Measurements from ENCODE around the gene RTN4R.

RTN4R gene

DNA sequence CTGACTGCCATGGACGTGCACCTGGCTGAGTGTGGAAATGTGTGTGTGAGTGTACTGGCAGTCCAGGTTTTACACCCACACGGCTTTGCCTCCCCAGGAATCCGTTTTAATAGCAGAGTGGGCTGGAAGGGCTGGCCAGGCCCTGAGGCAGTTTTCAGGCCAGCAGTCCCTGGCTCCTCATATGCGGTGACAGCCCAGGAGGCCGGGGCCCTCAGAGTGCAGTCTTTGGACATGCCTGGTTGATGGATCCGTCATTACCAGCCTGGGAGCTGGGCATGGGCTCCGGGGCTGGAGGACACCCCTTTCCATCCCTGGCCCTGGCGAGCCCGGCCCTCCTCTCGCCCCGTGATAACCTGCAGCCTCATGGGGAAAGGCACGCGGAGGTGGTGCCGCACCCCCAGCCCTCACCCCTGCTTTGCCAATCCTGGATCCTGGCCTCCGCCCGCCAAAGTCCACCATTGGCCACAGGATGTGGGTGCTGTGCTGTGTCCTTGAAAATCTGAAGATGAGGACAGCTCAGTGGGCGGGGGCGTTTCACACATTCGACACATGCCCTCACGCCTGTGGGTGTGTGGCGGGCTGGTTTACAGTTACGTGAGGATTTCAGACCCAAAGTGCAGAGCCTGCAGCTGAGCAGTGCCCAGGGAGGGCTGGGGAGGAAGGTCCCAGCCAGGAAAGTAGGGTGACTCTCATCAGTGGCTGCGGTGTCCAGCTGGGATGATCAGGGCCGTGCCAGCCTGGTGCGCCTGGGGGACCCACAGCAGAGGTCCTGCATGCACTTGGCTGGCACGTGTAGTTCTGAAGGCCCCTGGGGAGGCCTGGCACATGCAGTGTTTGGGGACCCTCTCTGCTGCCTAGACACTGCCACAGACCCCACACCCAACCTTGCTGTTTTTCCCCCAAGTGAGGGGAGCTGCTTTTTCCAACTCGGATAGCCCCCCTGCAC, 55.1 kb downstream of the RTN4R start:
- DNase-seq = no peak

DNA sequence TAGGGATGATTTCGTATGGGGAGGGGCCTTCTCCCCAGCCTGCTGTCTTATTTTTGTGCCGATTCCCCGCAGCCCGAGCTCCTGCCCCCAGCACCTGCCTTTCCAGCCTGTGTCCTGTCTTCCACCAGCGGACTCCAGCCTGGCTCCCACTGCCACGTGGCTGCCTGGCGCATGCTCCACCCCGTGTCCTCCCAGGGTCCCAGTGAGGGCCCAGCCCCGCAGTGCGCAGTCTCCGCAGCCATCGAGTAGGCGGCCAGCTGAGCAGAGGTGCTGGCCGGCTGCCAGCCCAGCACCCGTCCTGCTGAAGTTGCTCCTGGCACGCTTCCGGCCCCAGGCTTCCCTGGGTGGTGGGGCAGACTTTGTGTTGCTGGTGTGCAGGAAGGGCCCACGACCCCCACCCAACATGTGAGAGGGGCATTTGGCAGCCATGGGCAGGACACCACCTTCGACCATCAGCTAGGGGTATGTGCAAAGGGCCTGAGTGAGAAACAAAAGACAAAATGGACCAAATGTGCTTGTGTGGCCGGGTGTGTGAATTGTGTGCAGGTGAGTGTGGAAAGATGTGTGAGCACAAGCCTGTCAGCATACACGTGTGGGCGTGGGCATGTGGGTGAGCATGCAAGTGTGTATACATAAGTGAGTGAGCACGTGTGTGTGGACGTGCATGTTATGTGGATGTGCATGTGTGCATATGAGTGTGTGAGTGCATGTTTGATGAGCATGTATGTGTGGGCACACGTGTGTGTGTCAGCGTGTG, 55.9 kb downstream of the RTN4R start:
- no peak for DNase-seq

DNA sequence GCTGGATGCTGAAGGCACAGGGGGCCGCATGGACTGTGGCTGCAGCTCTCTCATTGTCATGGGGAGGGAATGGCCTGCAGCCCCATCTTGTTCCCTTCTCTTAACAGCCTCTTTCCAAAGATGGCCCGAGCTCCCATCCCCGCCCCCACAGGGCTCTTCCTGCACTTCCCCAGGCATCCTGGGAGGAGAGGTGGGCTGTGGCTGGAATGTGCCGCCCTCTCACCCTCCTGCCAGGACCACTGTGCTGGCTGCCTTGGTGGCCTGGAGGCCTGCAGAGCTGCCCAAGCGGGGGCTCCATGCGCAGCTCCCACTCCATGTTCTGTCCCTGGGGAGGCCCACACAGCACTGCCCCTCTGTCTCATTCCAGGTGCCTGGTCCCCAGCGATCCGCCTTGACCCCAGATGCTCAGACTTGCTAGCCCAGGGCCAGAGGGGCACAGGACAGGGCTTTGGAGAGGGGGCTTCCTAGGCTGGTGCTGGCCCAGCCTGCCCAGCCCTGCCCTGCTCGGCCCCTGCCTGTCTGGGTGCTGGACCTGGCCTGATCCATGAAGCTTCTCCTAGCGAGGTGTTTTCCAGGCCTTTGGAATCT, 56.6 kb downstream of the RTN4R start:
- no peak for DNase-seq

DNA sequence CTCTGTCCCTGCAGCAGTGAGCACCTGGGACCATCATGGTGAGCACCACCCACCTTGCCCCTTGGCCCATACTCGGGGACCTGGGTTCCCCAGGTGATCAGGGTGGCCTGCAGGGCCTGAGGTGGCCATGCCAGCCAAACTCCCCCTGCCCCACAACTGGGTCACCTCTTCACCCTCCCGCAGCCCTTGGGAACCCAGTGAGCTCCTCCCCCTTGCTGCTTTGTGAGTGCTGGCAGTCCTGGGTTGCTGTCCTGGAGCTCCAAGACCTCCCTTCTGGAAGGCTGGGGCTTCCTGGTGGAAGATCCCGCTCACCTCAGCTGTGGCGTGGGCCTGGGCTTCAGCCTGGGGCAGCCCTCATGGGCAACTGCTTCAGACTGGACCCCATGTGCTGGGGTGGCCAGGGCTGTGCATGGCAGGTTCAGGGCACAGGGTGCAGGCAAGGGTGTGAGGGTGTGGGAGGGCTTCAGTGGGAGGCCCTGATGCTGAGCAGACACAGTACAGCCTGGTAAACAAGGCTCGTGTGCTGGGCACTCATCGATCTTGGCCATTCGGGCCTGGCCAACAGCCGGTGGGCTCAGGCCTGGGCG, 57.6 kb downstream of the RTN4R start:
- DNase-seq = no peak

DNA sequence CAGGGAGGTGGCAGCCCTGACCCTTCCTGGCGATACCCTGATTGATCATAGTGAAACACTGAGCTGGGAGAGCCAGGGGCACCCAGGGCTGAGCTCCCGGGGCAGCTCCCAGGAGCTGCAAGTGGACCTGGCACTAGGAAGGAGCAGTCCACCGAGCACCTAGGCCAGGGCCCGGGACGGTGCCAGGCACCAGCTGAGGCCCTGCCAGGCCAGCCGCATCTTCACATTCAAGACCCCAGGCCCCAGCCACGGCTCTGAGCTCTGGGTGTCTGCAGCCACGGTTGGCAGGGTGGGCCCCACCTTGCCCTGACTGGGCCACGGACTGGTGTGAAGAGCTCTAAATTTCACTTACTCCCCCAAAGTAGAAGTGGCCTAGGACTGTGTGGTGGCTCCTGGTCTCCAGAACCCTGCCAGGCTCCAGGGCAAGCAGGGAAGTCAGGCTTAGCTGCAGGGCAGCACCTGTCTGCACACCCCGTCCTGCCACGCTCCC, 58.3 kb downstream of the RTN4R start:
- DNase-seq = no peak

DNA sequence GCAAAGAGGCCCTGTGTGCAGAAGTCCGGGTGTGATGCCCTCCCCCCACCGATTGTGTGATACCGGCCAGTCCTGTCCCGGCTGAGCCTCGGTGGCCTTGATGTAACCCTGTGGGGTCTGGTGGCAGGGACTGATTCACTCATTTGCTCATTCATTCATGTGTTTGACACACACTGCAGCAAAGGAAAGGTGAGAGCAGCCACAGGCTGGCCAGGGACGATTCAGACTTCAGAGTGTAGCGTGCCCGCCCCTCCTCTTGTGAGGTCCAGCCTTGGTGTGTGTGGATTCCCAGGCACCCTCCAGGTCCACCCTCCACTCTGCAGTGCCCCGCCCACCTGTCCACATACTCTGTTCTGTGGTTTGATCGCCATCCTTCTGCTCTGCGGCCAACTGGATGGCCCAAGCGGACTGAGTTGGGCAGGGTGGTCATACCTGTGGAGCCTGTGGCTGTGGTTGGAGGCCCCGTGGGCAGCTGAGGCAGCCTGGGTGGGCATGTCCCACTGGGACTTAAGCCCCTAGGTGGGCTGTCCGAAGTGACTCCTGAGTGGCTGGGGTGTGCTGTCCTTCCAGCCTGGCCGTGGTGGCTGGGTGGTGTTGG, 59.3 kb downstream of the RTN4R start:
- no peak for DNase-seq

DNA sequence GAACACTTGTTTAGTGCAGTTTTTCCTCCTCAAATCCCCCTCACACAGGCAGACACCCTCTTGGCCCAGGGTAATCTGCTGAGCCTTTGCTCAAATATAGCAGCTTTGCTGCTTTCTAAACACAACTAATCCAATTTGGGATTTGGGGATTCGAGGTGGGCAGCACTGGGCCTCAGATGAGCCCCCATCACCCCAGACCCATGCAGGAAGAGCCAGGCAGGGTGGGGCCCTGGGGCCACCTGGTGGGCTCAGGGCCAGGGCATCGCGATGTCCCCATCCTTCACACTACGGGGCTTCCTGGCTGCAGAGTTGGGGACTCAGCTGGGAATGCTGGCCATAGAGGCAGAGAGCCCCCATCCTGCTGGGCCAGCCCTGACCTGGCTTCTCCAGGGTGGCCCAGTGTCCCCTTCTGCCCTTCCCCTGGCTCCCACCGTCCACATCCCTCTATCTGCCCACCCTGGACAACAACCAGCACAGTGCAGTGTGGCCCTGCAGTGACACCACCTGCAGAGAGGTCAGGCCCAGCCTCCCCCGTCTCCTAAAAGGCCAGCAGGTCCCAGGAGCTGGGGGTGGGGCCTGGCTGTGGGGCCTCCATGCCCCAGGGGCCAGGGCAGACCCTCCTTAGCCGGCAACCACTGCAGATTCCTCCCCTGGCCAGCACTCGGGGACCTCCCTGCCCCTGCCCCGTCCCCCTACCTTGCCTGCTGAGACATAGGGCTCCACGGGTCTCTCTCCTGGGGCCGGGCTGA, 60.7 kb downstream of the RTN4R start:
- DNase-seq = no peak

DNA sequence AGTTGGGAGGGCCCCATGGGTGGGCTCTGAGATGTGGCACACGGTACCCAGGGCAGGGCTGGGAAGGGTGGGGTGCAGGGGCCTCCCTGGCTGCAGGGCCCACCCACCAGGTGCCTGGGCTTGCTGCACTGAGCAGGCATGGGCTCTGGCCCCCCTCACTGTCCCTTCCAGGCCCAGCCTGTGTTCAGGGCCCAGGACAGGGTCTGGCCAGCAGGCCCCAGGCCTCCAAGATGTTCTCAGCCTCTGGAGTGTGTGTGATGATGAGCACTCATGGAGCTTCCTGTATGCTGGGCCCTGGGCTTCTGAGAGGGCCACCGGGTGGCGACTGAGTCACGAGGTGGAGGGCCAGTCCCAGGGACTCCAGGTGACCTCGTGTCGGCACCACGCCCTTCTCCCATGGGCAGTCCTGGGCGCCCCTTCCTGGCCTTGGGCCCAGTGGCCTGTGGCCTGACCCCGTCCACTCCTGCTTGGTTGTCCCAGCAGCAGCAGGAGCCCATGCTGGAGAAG, 61.4 kb downstream of the RTN4R start:
- no peak for DNase-seq

DNA sequence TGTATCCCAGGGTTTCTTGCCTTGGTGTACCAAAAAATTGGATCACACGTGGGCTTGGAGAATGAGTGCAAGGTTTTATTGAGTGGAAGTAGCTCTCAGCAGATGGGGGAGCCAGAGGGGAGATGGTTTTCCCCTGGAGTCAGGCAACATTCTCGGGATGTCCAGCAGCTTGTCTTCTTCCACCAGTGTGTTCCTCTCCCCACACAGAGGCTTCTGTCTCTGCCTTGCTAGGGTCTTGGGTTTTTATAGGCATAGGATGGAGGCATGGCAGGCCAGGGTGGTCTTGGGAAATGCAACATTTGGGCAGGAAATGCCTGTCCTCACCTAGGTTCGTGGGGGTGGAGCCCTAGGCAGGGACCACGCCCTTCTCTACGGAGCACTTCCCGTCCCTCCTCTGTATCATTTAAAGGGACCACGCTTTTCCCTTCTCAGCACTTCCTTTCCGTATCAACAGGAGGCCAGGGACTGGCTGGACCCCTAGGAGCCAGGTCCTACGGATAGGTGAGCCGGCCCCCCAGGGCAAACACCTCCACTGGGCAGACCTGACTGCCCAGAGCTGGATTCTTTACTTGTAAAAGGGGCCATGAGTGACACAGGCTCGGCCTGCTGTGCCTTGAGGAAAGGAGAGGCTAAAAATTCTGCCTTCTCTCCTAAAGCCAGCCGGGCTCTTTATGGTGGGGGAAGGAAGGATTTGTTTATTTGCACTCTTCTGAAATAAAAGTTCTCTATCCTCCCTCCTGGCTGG, 62.0 kb downstream of the RTN4R start:
- no peak for DNase-seq

DNA sequence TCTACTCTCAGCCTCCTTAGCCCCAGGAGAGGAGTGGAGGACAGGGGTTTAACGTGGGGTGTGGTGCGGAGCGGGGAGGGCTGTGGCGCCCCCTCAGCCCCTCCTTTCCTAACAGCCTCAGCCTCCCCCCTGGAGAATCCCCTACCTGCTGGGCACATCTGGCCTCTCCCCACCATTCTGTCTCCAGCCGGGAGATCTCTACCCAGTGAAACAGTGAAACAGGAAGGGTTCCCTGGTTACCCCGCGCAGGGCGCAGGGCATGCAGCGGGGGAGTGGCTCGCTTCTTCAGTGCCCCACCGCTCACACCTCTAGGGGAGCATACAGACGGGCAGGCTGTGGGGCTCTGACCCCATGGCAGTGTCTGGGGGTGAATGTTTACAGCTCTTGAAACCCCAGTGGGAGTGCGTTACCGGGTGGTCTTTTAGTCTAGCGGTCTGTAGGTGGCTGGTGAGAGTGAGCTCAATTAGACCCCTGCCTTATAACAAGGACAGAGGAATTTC, 62.6 kb downstream of the RTN4R start:
- DNase-seq = no peak

DNA sequence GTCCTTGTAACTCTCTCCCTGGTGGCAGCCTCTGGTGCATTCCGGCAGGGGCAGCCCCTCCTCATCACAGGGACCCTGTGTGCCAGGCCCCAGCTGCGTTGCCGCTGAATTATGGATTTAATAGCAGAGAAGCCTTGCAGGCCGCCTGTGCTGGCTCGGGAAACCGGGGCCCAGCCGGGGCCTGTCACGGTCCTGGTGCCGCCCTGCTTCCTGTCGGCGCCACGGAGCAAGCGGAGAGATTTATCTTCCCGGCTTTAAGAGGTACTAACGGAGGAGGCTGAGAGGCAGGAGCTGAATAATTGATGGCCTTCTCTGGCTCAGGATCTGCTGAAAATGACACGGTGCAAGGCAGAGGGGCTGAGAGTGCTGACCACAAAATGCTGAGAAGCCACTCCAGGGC, 63.3 kb downstream of the RTN4R start:
- DNase-seq = no peak

DNA sequence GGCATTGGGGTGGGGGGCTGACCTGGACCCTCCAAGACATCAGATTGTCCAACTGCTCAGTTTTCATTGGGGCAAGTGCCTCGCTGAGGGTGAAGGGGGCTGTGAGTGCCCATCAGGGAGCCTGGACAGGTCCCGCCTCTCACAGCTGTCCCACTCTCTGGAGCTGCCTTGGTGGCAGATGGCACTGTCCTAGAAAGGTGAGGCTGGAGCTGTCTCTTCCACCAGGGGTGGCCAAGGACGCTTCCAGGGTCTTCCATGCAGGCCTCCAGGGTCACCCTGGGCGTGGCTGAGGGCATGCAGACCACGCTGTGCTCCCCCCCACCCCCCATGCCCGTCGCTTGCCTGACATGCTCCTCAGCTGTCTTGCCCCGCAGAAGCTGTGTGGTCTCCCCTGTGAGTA, 63.8 kb downstream of the RTN4R start:
- no peak for DNase-seq

DNA sequence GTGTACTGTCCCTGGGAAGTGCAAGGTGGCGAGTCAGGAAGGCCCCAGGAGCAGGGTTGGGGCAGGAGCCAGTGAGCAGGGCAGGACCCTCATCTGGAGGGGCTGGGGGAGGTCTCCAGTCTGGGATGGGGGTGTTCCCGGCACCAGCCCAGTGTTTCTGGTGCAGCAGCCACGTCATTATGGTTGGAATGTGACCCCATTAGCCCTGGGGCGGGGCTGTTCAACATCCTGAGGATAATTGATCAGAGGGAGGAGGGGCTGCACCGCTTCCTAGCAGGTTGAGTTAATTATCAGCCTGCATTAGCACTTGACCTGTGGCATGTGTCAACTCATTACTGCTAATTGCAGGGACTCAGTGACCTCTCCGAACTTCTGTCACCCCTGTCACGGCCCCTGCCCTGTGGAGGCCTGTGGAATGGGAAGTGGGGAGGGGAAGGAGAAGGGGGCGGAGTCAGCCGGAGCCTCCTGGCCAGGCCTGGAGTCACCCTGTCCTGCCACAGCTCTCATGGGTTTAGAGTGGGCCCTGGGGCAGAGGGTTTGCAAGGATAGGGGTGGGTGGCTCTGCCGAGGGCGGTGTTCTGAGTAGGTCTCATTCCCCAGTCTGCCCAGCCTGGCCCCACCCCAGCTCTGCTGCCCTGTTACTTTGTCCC, 64.4 kb downstream of the RTN4R start:
- DNase-seq = no peak

DNA sequence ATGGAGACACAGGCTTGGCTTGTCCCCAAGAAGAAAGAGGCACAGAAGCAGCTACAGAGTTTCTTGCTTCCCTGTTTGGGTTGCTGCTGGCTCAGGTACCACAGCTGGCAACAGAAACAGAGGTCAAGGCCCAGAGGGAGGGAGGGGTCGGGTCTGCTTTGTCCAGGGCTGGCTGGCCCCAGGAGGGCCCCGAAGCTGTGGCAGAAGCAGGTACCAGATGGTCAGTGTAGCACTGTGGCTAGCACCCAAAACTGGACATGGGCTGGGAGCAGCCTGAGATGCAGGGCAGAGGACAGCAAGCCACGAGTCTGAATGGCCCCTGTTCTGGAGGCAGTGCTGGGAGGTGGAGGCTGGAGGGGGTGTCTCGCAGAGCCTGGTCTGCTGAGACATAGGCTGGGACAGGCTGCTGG, 65.0 kb downstream of the RTN4R start:
- DNase-seq = no peak

DNA sequence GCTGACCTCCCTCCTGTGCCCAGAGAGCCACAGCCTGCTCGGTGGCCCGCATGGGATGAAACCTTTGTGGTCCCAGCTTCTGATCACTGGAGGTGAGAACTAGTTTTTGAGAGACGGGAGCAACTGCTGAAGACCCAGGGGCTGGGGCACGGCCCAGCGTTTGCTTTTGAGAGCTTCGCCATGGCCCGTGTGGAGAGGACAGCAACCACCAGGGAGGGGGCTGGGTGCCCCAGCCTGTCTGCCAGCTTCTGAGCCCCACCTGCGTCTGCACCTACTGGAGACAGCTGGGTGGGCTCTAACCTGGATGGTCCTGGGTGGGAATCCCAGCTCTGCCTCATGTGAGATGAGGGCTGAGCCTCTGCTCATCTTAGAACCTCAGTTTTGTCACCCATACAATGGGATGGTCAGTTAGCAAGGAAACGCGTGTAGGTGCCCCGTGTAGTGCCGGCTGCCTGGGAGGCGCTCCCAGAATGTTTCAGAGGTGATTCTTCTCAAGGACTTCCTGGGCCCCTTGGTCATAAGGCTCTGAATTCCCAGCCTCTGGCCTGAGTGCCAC, 66.2 kb downstream of the RTN4R start:
- no peak for DNase-seq

DNA sequence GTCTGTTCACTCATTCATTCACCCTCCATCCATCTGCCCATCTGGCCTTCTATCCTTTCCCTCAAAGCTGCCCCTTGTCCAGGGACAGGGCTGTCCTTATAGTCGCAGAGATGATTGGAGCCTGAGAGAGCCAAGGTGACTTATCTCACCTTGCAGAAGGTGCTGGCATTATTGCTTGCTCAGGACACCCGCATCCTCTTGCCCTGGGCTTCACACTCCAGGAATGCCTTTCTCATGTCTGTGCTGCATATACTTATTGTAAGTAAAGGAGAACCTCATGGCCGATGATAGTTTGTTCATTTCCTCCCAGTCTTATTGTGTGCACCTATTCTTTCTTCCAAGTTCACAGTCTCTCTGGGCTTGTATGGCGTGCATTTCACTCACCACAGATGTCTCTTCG, 68.2 kb downstream of the RTN4R start:
- DNase-seq = no peak

DNA sequence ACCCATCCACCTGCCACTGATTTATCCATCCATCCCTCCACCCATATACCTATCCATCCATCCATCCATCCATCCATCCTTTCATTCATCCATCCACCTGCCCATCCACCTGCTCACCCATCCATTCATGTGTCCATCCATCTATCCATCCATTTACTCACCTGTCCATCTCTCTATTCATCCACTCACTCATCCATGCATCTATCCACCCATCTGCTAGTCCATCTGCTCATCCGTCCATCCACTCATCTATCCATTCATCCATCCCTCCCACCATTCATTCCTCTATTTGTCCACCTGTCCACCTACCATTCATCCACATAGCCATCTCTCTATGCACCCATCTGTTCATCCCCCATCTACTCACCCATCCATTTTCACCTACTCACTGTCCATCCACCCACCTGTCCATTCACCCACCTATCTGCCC, 68.7 kb downstream of the RTN4R start:
- DNase-seq = no peak

DNA sequence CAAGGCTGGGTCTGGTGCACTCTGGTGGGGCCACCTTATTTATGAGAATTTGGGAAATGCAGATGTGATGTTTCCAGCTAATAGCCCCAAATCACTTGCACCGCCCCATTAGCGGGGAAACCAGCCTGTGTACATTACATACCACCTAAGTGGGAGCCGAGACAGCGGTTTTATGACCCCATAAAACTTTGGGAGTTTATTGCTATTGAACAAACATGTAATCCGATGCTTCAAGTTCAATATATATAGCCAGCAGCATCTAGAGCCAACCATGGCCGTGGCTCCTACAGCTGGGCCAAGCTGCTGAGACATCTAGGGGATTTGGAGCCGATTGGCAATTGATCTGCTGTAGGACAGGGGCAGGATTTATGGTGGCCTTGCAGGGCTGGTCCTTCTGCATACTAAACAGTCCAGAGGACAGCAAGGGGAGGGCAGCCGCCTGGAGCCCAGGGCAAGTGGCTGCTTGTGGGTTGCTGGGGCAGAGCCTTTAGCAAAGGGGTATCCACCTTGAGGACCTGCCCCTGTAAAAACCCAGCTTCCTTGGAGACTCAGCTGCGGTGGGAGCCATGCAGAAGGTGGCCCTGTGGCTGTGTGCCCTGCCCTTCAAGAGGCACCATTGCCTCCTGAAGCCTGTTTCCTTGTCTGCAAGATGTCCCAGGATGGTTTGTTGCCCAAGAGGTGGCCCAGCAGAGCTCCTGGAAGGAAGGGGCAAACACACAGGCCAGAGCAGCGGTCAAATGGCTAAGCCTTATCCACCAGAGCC, 69.4 kb downstream of the RTN4R start:
- no peak for DNase-seq

DNA sequence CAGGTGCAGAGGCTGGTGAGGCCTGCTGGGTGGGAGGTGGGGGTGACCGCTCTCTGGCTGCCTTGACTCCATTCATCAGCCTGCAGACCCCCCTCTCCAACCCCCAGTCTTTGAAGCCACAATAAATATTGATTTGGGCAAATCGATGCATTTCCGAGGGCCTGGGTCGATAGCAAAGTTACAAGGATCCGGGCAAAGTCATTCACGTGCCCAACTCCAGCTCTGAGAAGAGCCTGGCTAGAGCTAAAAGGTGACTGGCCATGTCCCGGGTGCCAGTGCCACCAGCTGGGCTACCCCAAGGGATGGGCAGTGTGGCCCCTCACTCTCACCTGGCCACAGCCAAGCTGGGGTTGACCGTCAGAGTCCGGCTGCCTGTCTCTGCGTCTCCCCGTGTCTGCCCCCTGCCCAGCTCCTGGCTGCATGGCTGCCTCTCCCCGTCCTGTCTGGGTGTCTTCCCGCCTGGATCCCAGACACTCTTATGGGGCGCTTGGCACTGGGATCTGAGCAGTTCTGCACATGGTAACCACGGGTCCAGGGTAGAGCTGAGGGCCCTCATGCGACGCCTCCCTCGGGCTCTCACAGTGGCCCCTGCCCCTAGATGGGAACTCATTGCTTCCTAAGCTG, 70.6 kb downstream of the RTN4R start:
- no peak for DNase-seq
